Activated naive CD4-positive, alpha-beta T cell treated with anti-CD3 and anti-CD28 coated beads for 36 hours (primary cell): ENCODE measurements around the gene CALML5. TPM values are rescaled to one million over a fixed set of nuclear protein-coding genes. Genes with fewer than 3 reads are reported as not detected.

ENCODE experiments used
- CTCF ChIA-PET: fragments of 350-600 bp; sonication (Branson Sonifier 250); formaldehyde crosslinking; loops from one replicate; lab custom pipeline; 2021; ENCODE audit warnings: antibody characterized with exemption; lab: Charles Lee
- DNase-seq: peaks from one replicate; pipeline ENCODE4 v3.0.0-alpha.2; 2020
- H3K27ac Mint-ChIP-seq: one replicate; pipeline ENCODE4 v1.8.0; 2021; ENCODE audit warnings: mild to moderate bottlenecking, mixed read lengths
- H3K27me3 Mint-ChIP-seq: one replicate; pipeline ENCODE4 v1.8.0; 2021; ENCODE audit warnings: low read depth, mixed read lengths
- H3K36me3 Mint-ChIP-seq: one replicate; pipeline ENCODE4 v1.8.0; 2021; ENCODE audit warnings: low read depth, mixed read lengths
- H3K4me1 Mint-ChIP-seq: one replicate; pipeline ENCODE4 v1.8.0; 2021; ENCODE audit warnings: low read depth, mixed read lengths
- H3K4me3 Mint-ChIP-seq: one replicate; pipeline ENCODE4 v1.8.0; 2021; ENCODE audit warnings: mild to moderate bottlenecking, moderate library complexity, mixed read lengths
- H3K9me3 Mint-ChIP-seq: one replicate; pipeline ENCODE4 v1.8.0; 2021; ENCODE audit warnings: mixed read lengths
- intact Hi-C: fragments of 100-400 bp; cut with micrococcal nuclease; formaldehyde crosslinking; loops from one replicate; pipeline ENCODE4 v1.15.1; 2023
- total RNA-seq, 2 experiments: library from RNA; stranded (reverse); gene quantifications; one replicate each; pipeline ENCODE4 v1.2.3, GENCODE V29; 2021

Gene CALML5
- not detected for total RNA-seq

DNA sequence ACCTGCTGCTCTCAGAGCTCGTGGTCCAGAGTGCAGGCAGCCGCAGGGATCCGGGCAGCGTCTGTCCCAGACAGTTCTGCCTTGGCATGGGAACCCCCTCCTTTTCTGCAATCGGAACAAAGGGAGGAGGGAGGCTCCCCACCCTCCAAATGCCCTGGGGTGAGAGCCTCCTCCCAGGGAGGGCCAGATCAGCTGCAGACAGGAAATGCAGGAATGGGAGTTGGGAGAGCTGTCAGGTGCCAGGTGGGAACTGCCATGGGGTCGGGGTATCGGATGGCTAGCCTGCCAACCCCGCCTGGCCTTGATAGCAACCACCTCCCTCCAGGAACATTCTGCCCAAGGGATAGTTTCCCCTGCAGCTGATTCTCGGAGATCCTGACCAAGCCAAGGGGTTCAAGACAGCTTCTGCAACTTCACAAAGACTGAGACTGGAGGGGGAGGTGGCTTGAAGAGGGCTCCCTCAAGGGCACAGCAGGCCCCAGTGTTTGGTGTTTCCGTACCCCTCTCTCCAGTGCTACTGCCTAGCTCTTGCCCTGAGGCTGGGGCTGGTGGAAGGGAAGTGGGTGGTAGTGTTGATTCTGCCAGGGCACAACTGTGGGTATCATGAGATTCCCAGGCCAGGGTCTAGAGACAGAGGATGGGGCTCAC lies at the start of gene CALML5:
Gene CALML5, minus strand, starts transcription at position 78 of the 648 bp plus-strand sequence. CDS start 132 bp downstream, outside the sequence.
- Mint-ChIP-seq H3K27ac (no peak within 1 kb of the TSS), H3K4me3 (no peak within 1 kb of the TSS), H3K9me3 (no peaks in the 10 kb centered on the region), H3K4me1 (no peaks in the 10 kb centered on the region), H3K27me3 (no peaks in the 10 kb centered on the region), H3K36me3 (no peaks in the 10 kb centered on the region)
- CTCF ChIA-PET = no interaction called here
- DNase-seq = no peak
- intact Hi-C loops = no loop called here

DNA sequence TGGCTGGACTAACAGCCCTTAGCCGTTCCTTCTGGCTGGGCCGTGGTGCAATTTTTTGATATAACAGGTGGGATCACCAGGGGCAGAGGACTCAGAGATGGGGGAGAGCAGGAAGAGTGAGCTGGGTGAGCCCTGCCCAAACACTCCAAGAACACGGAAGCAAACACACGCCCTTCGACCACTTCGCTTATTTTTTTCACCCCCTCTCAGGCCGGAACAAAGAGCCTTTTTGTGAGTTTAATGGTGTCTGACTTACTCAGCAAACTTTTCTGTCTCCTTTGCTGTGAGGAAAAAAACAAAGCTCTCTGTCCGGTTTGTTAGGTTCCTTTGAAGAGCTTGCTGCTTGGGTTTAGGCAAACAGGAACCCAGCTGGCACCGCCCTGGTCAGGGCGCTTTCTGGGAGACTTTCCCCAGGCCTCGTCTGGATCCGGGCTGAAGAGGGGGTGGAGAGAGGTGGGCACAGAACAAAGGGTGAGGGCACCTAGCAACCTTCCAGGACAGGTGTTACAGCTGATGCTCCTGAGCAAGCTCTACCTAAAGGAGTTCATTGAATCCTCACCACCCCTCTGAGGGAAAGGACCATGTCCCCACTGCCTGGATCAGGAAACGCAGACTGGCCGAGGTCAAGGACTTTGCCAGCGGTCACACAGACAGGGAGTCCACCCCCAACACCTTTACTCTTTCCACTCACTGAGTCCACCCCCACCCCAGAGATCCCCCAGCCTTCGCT lies 48.7 kb upstream of the CALML5 start:
- intact Hi-C loops = loop anchor here (10.0 kb wide), 1 partner anchor 253 kb away; no protein-coding TSS in a partner anchor
- DNase-seq = no peak

DNA sequence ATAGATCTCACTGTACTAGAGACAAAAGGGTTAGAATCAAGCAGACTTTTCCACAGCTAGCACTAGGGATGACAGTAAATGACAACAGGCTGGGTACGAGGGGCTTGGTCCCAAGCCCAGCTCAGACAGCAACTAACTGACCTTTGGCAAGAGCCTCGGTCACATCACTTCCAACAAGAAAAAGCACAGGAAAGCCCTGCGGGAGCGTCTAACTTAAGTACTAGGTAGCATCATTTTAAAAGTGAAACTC lies 48.2 kb upstream of the CALML5 start:
- H3K27me3 Mint-ChIP-seq = no peaks in the 10 kb centered on the region
- DNase-seq = no peak
- peaks cover 21% of the 10 kb centered on the region for H3K4me1 Mint-ChIP-seq
- no peaks in the 10 kb centered on the region for H3K36me3 Mint-ChIP-seq
- intact Hi-C loops = loop anchor here (10.0 kb wide), 1 partner anchor 253 kb away; no protein-coding TSS in a partner anchor
- no peak overlapping the region for H3K27ac Mint-ChIP-seq
- H3K9me3 Mint-ChIP-seq = peaks cover 6% of the 10 kb centered on the region
- CTCF ChIA-PET = interaction anchor here (1.1 to 2.0 kb wide), 3 partner anchors 75 to 105 kb away, joined by 3 to 5 read pairs (median 4); no protein-coding TSS in a partner anchor
- H3K4me3 Mint-ChIP-seq = no peak overlapping the region

More for the DNA sequence above, 48.7 kb upstream of the CALML5 start:
- Mint-ChIP-seq H3K27ac (no peak overlapping the region), H3K36me3 (no peaks in the 10 kb centered on the region), H3K4me1 (peaks cover 26% of the 10 kb centered on the region), H3K4me3 (no peak overlapping the region), H3K27me3 (no peaks in the 10 kb centered on the region), H3K9me3 (peaks cover 2% of the 10 kb centered on the region)
- CTCF ChIA-PET = interaction anchor here (1.1 to 2.0 kb wide), 5 partner anchors 18 to 106 kb away, joined by 3 to 5 read pairs (median 4); no protein-coding TSS in a partner anchor

DNA sequence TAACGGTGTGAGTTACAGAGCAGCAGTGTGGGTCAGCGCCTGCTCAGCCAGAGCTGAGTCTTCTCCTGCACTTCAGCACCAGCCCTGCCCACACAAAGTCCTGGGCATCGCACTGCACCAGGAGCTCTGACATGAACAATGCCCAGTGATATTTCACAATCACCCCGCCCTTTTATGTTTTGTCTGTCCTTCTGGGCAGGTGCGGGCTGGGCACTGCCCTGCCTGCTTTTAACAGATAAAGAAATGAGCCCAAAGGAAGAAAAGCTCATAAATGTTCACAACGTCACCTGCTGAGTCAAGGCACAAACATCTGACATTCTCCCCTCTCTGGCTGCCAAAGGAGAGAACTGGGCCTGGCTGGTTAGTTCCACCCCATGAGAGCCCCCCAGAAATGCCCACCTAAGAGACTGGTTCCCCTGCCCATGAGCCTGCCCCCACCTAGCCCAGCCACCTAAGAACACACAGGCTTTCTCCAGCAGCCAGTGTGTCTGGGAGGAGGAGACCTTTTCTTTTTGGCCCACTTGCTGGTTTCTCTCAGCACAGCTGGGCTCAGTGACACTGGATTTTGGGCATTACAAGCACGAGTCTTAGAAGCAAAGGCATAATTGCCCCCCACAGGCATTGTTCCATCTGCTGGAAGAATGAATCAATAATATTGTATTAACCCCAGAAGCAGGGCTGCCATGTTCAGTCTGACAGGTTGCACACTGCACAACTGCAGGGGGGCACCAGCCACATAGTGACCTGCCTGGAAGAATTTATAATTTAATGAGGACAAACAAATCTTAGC lies 47.7 kb upstream of the CALML5 start:
- H3K27ac Mint-ChIP-seq = peak overlapping the region; percentile 43
- intact Hi-C loops = loop anchor here (10.0 kb wide), 1 partner anchor 252 kb away; no protein-coding TSS in a partner anchor
- peaks cover 16% of the 10 kb centered on the region for H3K4me1 Mint-ChIP-seq
- H3K4me3 Mint-ChIP-seq = no peak overlapping the region
- no peaks in the 10 kb centered on the region for H3K27me3 Mint-ChIP-seq
- no peaks in the 10 kb centered on the region for H3K36me3 Mint-ChIP-seq
- peaks cover 8% of the 10 kb centered on the region for H3K9me3 Mint-ChIP-seq
- CTCF ChIA-PET = interaction anchor here (0.5 to 1.5 kb wide), 3 partner anchors 28 to 112 kb away, joined by 3 to 4 read pairs (median 3); no protein-coding TSS in a partner anchor
- DNase-seq = no peak

DNA sequence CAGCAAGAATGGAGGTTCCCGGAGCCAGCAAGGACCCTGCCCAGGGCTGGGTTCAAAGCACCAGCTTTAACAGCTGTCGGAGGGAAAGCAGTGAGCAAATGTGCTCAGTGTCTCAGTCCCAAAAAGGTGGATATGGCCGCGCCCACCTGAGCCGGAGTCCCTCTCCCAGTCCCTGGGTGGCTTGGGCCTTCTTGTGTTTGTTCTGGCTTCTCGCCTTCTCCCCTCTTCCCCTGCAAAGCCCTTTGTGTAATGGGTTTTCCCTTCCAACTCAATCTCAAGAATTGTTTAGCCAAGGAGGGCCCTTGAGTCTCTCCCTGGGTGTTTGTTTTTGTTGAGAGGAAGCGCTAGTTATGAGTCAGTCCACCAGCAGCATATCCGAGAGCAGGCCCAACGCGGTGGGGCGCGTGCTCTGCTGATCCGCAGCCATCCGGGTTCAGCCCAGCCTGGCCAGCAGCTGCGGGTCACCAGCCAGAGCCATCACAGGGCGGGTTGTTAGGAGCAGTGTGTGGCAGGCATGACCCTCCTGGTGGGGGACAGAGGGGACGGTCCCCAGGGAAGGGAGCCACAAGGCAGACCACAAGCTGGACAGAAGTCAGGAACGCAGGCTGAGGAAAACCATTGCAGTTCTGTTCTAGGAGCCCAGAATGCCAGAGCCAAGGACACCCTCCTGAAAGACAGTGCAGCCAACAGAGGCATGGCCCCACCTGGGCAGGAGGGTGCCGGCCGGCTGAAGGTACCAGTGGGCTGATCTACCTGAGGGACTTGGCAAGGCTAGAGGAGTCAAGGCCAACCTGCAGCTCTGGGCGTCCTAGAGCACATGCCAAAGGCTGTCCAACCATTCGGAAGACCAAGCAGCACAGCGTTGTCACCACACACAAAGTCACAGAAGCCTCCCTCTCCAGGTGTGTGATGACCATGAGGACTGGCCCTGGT lies 46.7 kb upstream of the CALML5 start:
- no peaks in the 10 kb centered on the region for H3K27me3 Mint-ChIP-seq
- no peak overlapping the region for H3K27ac Mint-ChIP-seq
- H3K4me1 Mint-ChIP-seq = peaks cover 7% of the 10 kb centered on the region
- CTCF ChIA-PET = no interaction called here
- no peaks in the 10 kb centered on the region for H3K36me3 Mint-ChIP-seq
- H3K9me3 Mint-ChIP-seq = peaks cover 10% of the 10 kb centered on the region
- no peak overlapping the region for H3K4me3 Mint-ChIP-seq
- DNase-seq = peak; percentile 1
- intact Hi-C loops = loop anchor here (10.0 kb wide), 1 partner anchor 251 kb away; no protein-coding TSS in a partner anchor

DNA sequence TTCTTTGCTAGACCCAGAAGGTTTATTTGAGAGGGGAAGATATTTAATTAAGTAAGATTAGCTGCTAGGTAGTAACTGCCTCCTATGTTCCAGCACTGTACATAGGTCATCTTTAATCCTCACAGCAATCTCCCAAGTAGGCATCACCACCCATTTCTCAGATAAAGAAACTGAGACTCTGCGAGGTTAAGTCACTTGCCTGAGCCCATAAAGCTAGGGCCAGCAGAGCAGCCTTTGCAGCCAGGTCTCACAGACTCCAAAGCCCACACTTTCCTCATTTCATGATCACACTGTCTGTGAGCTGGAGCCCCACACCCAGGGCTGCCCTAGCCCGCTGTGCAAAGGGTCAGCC lies 46.0 kb upstream of the CALML5 start:
- H3K36me3 Mint-ChIP-seq = no peaks in the 10 kb centered on the region
- peaks cover 10% of the 10 kb centered on the region for H3K9me3 Mint-ChIP-seq
- no peak for DNase-seq
- H3K4me3 Mint-ChIP-seq = no peak overlapping the region
- intact Hi-C loops = loop anchor here (10.0 kb wide), 1 partner anchor 251 kb away; no protein-coding TSS in a partner anchor
- no peak overlapping the region for H3K27ac Mint-ChIP-seq
- H3K4me1 Mint-ChIP-seq = peaks cover 4% of the 10 kb centered on the region
- CTCF ChIA-PET = interaction anchor here (0.9 kb wide), 1 partner anchor 13 kb away, joined by 3 read pairs; no protein-coding TSS in a partner anchor
- no peaks in the 10 kb centered on the region for H3K27me3 Mint-ChIP-seq

GRCh38 chr10:5545011-5545410 lies 45.6 kb upstream of the CALML5 start:
- intact Hi-C loops = loop anchor here (10.0 kb wide), 1 partner anchor 250 kb away; no protein-coding TSS in a partner anchor
- Mint-ChIP-seq H3K27me3 (no peaks in the 10 kb centered on the region), H3K36me3 (no peaks in the 10 kb centered on the region), H3K4me3 (no peak overlapping the region), H3K27ac (no peak overlapping the region), H3K4me1 (peaks cover under 1% of the 10 kb centered on the region), H3K9me3 (peaks cover 10% of the 10 kb centered on the region)
- CTCF ChIA-PET = interaction anchor here (0.9 kb wide), 1 partner anchor 13 kb away, joined by 3 read pairs; no protein-coding TSS in a partner anchor
- DNase-seq = peak; percentile 0

- intact Hi-C loops = loop anchor here (10.0 kb wide), 1 partner anchor 250 kb away; no protein-coding TSS in a partner anchor
- H3K36me3 Mint-ChIP-seq = no peaks in the 10 kb centered on the region
- peaks cover 2% of the 10 kb centered on the region for H3K4me1 Mint-ChIP-seq
- no peak overlapping the region for H3K27ac Mint-ChIP-seq
- no peak overlapping the region for H3K4me3 Mint-ChIP-seq
- CTCF ChIA-PET = no interaction called here
- no peak for DNase-seq
- H3K9me3 Mint-ChIP-seq = peaks cover 10% of the 10 kb centered on the region
- no peaks in the 10 kb centered on the region for H3K27me3 Mint-ChIP-seq
Observed at GRCh38 chr10:5544216-5544805, 44.9 kb upstream of the CALML5 start.

- H3K36me3 Mint-ChIP-seq = no peaks in the 10 kb centered on the region
- no peak for DNase-seq
- no peak overlapping the region for H3K4me3 Mint-ChIP-seq
- CTCF ChIA-PET = no interaction called here
- intact Hi-C loops = loop anchor here (10.0 kb wide), 1 partner anchor 249 kb away; no protein-coding TSS in a partner anchor
- H3K4me1 Mint-ChIP-seq = peaks cover 3% of the 10 kb centered on the region
- no peak overlapping the region for H3K27ac Mint-ChIP-seq
- H3K27me3 Mint-ChIP-seq = no peaks in the 10 kb centered on the region
- H3K9me3 Mint-ChIP-seq = peaks cover 10% of the 10 kb centered on the region
Observed at GRCh38 chr10:5543623-5544022, 44.3 kb upstream of the CALML5 start.

DNA sequence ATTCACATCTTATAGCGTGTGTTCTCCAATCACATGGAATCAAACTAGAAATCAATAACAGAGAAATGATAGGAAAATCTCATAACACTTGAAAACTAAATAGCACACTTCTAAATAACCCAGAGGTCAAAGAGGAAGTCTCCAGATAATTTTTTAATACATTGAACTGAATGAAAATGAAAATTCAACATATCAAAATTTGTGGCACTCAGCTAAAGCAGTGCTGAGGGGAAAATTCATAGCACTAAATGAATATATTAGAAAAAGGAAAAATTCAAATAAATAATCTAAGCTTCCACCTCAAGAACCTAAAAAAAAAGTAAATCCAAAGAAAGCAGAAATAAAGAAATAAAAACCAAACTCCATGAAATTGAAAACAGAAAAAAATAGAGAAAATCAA lies 42.7 kb upstream of the CALML5 start:
- intact Hi-C loops = loop anchor here (10.0 kb wide), 1 partner anchor 247 kb away; no protein-coding TSS in a partner anchor
- H3K4me3 Mint-ChIP-seq = no peak overlapping the region
- no peaks in the 10 kb centered on the region for H3K36me3 Mint-ChIP-seq
- CTCF ChIA-PET = no interaction called here
- no peak overlapping the region for H3K27ac Mint-ChIP-seq
- DNase-seq = no peak
- H3K4me1 Mint-ChIP-seq = peaks cover 3% of the 10 kb centered on the region
- no peaks in the 10 kb centered on the region for H3K27me3 Mint-ChIP-seq
- H3K9me3 Mint-ChIP-seq = peaks cover 10% of the 10 kb centered on the region

DNA sequence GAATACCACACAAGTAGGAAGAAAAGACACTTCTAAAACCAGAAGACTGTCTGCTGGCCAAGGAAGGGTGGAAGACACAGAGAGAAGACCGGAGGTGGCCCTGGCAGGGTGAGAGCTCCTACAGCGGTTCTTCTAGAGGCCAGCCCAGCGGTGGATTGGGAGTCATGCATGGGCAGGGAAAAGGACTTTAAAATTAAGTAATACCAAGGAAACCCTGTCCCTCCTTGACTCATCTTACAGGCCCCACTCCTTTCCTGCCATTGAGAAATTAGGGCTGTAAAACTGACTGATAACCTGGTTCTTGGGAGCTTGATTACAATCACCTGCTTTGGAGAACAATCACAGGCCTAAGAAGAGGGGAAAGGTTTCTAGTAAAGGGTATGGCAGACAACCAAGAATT lies 41.5 kb upstream of the CALML5 start:
- H3K4me3 Mint-ChIP-seq = no peak overlapping the region
- CTCF ChIA-PET = interaction anchor here (0.7 to 0.8 kb wide), 2 partner anchors 13 to 86 kb away, joined by 3 to 4 read pairs; no protein-coding TSS in a partner anchor
- no peak for DNase-seq
- H3K36me3 Mint-ChIP-seq = no peaks in the 10 kb centered on the region
- peaks cover 3% of the 10 kb centered on the region for H3K4me1 Mint-ChIP-seq
- H3K27me3 Mint-ChIP-seq = no peaks in the 10 kb centered on the region
- intact Hi-C loops = loop anchor here (10.0 kb wide), 1 partner anchor 246 kb away; no protein-coding TSS in a partner anchor
- H3K27ac Mint-ChIP-seq = no peak overlapping the region
- peaks cover 10% of the 10 kb centered on the region for H3K9me3 Mint-ChIP-seq
